ENCODE data around the gene UBA1.
"Not testable (repeated sequence)": the region's sequence is repeated elsewhere in the genome, so short reads cannot be mapped to it uniquely, and the experiment has no call there.

UBA1 gene

DNA sequence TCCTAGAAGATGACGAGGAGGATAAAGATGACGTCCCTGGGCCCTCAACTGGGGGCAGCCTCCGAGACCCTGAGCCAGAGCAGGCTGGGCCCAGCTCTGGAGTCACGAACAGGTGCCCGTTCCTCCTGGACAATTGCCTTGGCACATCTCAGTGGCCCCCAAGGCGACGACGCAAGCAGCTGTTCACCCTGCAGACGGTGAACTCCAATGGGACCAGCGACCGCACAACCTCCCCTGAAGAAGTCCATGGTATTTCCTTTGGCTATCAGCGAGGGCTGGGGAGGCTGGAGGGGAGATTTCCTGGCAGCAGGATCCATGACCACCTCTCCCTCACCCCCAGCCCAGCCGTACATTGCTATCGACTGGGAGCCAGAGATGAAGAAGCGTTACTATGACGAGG is 51.0 kb downstream of the UBA1 start:
- no peak for DNase-seq
- no peak overlapping the region for H3K27ac ChIP-seq
- in situ Hi-C loops (cut with HindIII; ENCODE audit: low pct_ligation_motif_present, low sequenced_read_pairs): no loop called here
- TF ChIP-seq, protein P1, sequence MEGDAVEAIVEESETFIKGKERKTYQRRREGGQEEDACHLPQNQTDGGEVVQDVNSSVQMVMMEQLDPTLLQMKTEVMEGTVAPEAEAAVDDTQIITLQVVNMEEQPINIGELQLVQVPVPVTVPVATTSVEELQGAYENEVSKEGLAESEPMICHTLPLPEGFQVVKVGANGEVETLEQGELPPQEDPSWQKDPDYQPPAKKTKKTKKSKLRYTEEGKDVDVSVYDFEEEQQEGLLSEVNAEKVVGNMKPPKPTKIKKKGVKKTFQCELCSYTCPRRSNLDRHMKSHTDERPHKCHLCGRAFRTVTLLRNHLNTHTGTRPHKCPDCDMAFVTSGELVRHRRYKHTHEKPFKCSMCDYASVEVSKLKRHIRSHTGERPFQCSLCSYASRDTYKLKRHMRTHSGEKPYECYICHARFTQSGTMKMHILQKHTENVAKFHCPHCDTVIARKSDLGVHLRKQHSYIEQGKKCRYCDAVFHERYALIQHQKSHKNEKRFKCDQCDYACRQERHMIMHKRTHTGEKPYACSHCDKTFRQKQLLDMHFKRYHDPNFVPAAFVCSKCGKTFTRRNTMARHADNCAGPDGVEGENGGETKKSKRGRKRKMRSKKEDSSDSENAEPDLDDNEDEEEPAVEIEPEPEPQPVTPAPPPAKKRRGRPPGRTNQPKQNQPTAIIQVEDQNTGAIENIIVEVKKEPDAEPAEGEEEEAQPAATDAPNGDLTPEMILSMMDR (IDR thresholded peaks at IDR 0.05; ENCODE audit: low read depth, low read length, missing control alignments): no peak
- peaks cover 21% of the 10 kb centered on the region for H3K36me3 ChIP-seq (replicated peaks)
- H3K27me3 ChIP-seq (replicated peaks): no peaks in the 10 kb centered on the region
- no peak overlapping the region for H3K4me3 ChIP-seq (ENCODE audit: low read depth, low read length)

GRCh38 chrX:47245156-47245555 is 51.5 kb downstream of the UBA1 start:
- in situ Hi-C loops (cut with HindIII; ENCODE audit: low pct_ligation_motif_present, low sequenced_read_pairs): no loop called here
- DNase-seq: no peak
- TF ChIP-seq, protein P1 (IDR thresholded peaks at IDR 0.05; ENCODE audit: low read depth, low read length, missing control alignments): no peak
- H3K4me3 ChIP-seq (ENCODE audit: low read depth, low read length): no peak overlapping the region
- peaks cover 19% of the 10 kb centered on the region for H3K36me3 ChIP-seq (replicated peaks)
- no peak overlapping the region for H3K27ac ChIP-seq
- no peaks in the 10 kb centered on the region for H3K27me3 ChIP-seq (replicated peaks)

- in situ Hi-C loops (cut with HindIII; ENCODE audit: low pct_ligation_motif_present, low sequenced_read_pairs): no loop called here
- Histone ChIP-seq H3K27ac (peak overlapping the region; percentile 37), H3K27me3 (replicated peaks) (no peaks in the 10 kb centered on the region), H3K36me3 (replicated peaks) (peaks cover 9% of the 10 kb centered on the region), H3K4me3 (ENCODE audit: low read depth, low read length) (no peak overlapping the region)
- DNase-seq: peak; percentile 62
- TF ChIP-seq, protein P1 (IDR thresholded peaks at IDR 0.05; ENCODE audit: low read depth, low read length, missing control alignments): no peak
Observed at GRCh38 chrX:47247206-47247998, 53.8 kb downstream of the UBA1 start.

GRCh38 chrX:47247999-47248320 is 54.3 kb downstream of the UBA1 start:
- TF ChIP-seq, protein P1 (IDR thresholded peaks at IDR 0.05; ENCODE audit: low read depth, low read length, missing control alignments): no peak
- Histone ChIP-seq H3K27ac (no peak overlapping the region), H3K27me3 (replicated peaks) (no peaks in the 10 kb centered on the region), H3K4me3 (ENCODE audit: low read depth, low read length) (no peak overlapping the region), H3K36me3 (replicated peaks) (peaks cover 9% of the 10 kb centered on the region)
- in situ Hi-C loops (cut with HindIII; ENCODE audit: low pct_ligation_motif_present, low sequenced_read_pairs): no loop called here
- no peak for DNase-seq

DNA sequence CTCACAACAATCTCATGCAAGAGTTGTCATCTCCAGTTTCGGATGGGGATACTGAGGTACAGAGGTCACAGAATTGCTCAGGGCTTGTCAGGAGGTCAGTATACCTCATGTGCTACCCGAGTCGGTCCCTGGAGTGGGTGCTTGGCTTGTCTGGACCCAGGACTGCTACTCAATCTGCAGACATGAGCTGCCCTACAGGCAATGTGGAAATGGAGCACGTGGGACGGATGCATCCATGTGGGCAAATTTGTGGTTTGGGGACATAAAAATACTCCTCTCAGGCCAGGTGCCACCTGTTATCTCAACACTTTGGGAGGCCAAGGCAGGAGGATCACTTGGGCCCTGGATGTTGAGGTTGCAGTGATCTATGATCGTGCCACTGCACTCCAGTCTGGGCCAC is 54.9 kb downstream of the UBA1 start:
- H3K27ac ChIP-seq: no peak overlapping the region
- in situ Hi-C loops (cut with HindIII; ENCODE audit: low pct_ligation_motif_present, low sequenced_read_pairs): no loop called here
- no peaks in the 10 kb centered on the region for H3K27me3 ChIP-seq (replicated peaks)
- no peak overlapping the region for H3K4me3 ChIP-seq (ENCODE audit: low read depth, low read length)
- DNase-seq: no peak
- peaks cover 7% of the 10 kb centered on the region for H3K36me3 ChIP-seq (replicated peaks)
- TF ChIP-seq, protein P1 (IDR thresholded peaks at IDR 0.05; ENCODE audit: low read depth, low read length, missing control alignments): no peak

DNA sequence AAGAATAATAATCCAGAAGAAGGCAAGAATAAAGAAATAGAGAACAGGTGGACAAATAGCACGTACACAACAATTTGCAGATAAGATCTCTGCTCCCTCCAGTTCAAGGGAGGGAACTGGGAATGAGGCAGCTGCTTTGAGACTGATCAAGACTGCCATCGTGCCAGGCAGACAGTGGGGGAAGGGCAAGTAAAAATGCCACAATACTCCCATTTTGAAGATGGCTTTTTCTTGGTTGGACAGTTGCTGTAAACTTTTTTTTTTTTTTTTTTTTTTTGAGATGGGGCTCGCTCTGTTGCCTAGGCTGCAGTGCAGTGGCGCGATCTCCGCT is 56.4 kb downstream of the UBA1 start:
- H3K4me3 ChIP-seq (ENCODE audit: low read depth, low read length): no peak overlapping the region
- H3K36me3 ChIP-seq (replicated peaks): peaks cover 7% of the 10 kb centered on the region
- H3K27me3 ChIP-seq (replicated peaks): no peaks in the 10 kb centered on the region
- H3K27ac ChIP-seq: no peak overlapping the region
- DNase-seq: no peak
- TF ChIP-seq, protein P1 (IDR thresholded peaks at IDR 0.05; ENCODE audit: low read depth, low read length, missing control alignments): no peak
- in situ Hi-C loops (cut with HindIII; ENCODE audit: low pct_ligation_motif_present, low sequenced_read_pairs): no loop called here

DNA sequence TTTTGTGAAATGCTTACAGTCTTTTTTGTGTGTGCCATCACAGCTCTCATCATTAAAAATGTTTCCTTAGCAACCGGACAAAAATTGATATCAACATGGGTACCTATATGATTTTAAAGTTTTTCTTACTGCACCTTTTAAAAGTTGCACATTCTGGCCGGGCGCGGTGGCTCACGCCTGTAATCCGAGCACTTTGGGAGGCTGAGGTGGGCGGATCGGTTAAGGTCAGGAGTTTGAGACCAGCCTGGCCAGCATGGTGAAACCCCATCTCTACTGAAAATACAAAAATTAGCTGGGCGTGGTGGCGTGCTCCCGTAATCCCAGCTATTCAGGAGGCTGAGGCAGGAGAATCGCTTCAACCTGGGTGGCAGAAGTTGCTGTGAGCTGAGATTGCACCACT is 64.0 kb downstream of the UBA1 start:
- H3K27me3 ChIP-seq (replicated peaks); H3K36me3 ChIP-seq (replicated peaks); H3K4me3 ChIP-seq (ENCODE audit: low read depth, low read length); in situ Hi-C loops (cut with HindIII; ENCODE audit: low pct_ligation_motif_present, low sequenced_read_pairs); H3K27ac ChIP-seq; DNase-seq: not testable (repeated sequence)
